ENCODE results near the gene SPECC1L.

The SPECC1L gene

DNA sequence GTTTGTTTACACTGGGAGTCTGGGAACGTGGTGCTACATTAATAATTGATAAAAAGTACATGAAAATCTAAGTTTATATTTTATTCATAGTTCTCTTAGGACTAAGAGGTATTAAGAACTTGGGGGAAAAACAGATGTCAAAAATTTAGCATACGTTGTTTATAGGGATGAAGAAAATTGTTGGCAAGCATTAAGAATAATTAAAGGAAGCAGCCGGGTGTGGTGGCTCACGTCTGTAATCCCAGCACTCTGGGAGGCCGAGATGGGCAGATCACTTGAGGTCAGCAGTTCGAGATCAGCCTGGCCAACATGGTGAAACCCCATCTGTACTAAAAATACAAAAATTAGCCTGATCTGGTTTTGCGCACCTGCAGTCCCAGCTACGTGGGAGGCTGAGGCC, 96.1 kb downstream of the SPECC1L start:
- H3K9me3 ChIP-seq (ENCODE audit: insufficient read depth, low read depth, low read length), result no peaks in the 10 kb centered on the region
- H3K4me2 ChIP-seq (ENCODE audit: low read depth, low read length, poor library complexity, severe bottlenecking), result no peak overlapping the region
- H3K4me3 ChIP-seq (ENCODE audit: low read length, poor library complexity, severe bottlenecking), result no peak overlapping the region
- TF ChIP-seq, protein P1, sequence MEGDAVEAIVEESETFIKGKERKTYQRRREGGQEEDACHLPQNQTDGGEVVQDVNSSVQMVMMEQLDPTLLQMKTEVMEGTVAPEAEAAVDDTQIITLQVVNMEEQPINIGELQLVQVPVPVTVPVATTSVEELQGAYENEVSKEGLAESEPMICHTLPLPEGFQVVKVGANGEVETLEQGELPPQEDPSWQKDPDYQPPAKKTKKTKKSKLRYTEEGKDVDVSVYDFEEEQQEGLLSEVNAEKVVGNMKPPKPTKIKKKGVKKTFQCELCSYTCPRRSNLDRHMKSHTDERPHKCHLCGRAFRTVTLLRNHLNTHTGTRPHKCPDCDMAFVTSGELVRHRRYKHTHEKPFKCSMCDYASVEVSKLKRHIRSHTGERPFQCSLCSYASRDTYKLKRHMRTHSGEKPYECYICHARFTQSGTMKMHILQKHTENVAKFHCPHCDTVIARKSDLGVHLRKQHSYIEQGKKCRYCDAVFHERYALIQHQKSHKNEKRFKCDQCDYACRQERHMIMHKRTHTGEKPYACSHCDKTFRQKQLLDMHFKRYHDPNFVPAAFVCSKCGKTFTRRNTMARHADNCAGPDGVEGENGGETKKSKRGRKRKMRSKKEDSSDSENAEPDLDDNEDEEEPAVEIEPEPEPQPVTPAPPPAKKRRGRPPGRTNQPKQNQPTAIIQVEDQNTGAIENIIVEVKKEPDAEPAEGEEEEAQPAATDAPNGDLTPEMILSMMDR (conservative IDR thresholded peaks at IDR 0.05; ENCODE audit: low read length), result no peak
- no peak for TF ChIP-seq EZH2phosphoT487 (IDR thresholded peaks at IDR 0.05; ENCODE audit: borderline replicate concordance)
- H3K79me2 ChIP-seq (ENCODE audit: insufficient read depth, low read length), result no peaks in the 10 kb centered on the region
- H3F3A ChIP-seq (ENCODE audit: low read depth), result no peaks in the 10 kb centered on the region
- H4K20me1 ChIP-seq (ENCODE audit: insufficient read depth, low read length, poor library complexity, severe bottlenecking), result no peaks in the 10 kb centered on the region
- no peaks in the 10 kb centered on the region for H3K27me3 ChIP-seq (ENCODE audit: insufficient read depth, low read length, poor library complexity, severe bottlenecking)
- peaks cover 87% of the 10 kb centered on the region for H3K36me3 ChIP-seq (ENCODE audit: insufficient read depth, low read length)
- H3K4me1 ChIP-seq (ENCODE audit: insufficient read depth, low read length, poor library complexity, severe bottlenecking), result no peaks in the 10 kb centered on the region
- no peak overlapping the region for H2AFZ ChIP-seq (ENCODE audit: low read length)
- H3K9me2 ChIP-seq (replicated peaks; ENCODE audit: low read depth, low read length), result no peaks in the 10 kb centered on the region
- no peak overlapping the region for H3K9ac ChIP-seq (ENCODE audit: low read depth, low read length, poor library complexity, severe bottlenecking)

- no peaks in the 10 kb centered on the region for H3K27me3 ChIP-seq (ENCODE audit: insufficient read depth, low read length, poor library complexity, severe bottlenecking)
- TF ChIP-seq, protein P1 (conservative IDR thresholded peaks at IDR 0.05; ENCODE audit: low read length), result no peak
- H3K9ac ChIP-seq (ENCODE audit: low read depth, low read length, poor library complexity, severe bottlenecking), result no peak overlapping the region
- no peak overlapping the region for H3K4me3 ChIP-seq (ENCODE audit: low read length, poor library complexity, severe bottlenecking)
- H3K36me3 ChIP-seq (ENCODE audit: insufficient read depth, low read length), result peaks cover 81% of the 10 kb centered on the region
- no peaks in the 10 kb centered on the region for H3K4me1 ChIP-seq (ENCODE audit: insufficient read depth, low read length, poor library complexity, severe bottlenecking)
- H3K79me2 ChIP-seq (ENCODE audit: insufficient read depth, low read length), result no peaks in the 10 kb centered on the region
- no peaks in the 10 kb centered on the region for H3K9me3 ChIP-seq (ENCODE audit: insufficient read depth, low read depth, low read length)
- H3F3A ChIP-seq (ENCODE audit: low read depth), result no peaks in the 10 kb centered on the region
- H3K9me2 ChIP-seq (replicated peaks; ENCODE audit: low read depth, low read length), result no peaks in the 10 kb centered on the region
- no peak overlapping the region for H3K4me2 ChIP-seq (ENCODE audit: low read depth, low read length, poor library complexity, severe bottlenecking)
- no peak overlapping the region for H2AFZ ChIP-seq (ENCODE audit: low read length)
- H4K20me1 ChIP-seq (ENCODE audit: insufficient read depth, low read length, poor library complexity, severe bottlenecking), result no peaks in the 10 kb centered on the region
These were observed 97.2 kb downstream of the SPECC1L start for GRCh38 chr22:24367841-24368240.

- Histone ChIP-seq H3K4me1 (ENCODE audit: insufficient read depth, low read length, poor library complexity, severe bottlenecking) (no peaks in the 10 kb centered on the region), H3F3A (ENCODE audit: low read depth) (no peaks in the 10 kb centered on the region), H2AFZ (ENCODE audit: low read length) (no peak overlapping the region), H3K4me3 (ENCODE audit: low read length, poor library complexity, severe bottlenecking) (no peak overlapping the region), H3K79me2 (ENCODE audit: insufficient read depth, low read length) (no peaks in the 10 kb centered on the region), H3K9ac (ENCODE audit: low read depth, low read length, poor library complexity, severe bottlenecking) (no peak overlapping the region), H3K9me2 (replicated peaks; ENCODE audit: low read depth, low read length) (no peaks in the 10 kb centered on the region), H3K9me3 (ENCODE audit: insufficient read depth, low read depth, low read length) (peaks cover 5% of the 10 kb centered on the region), H3K27me3 (ENCODE audit: insufficient read depth, low read length, poor library complexity, severe bottlenecking) (no peaks in the 10 kb centered on the region), H4K20me1 (ENCODE audit: insufficient read depth, low read length, poor library complexity, severe bottlenecking) (no peaks in the 10 kb centered on the region), H3K36me3 (ENCODE audit: insufficient read depth, low read length) (peaks cover 69% of the 10 kb centered on the region), H3K4me2 (ENCODE audit: low read depth, low read length, poor library complexity, severe bottlenecking) (no peak overlapping the region)
- TF ChIP-seq, protein P1 (conservative IDR thresholded peaks at IDR 0.05; ENCODE audit: low read length), result no peak
- TF ChIP-seq EZH2phosphoT487 (IDR thresholded peaks at IDR 0.05; ENCODE audit: borderline replicate concordance), result no peak
These were observed 99.8 kb downstream of the SPECC1L start for GRCh38 chr22:24370401-24370800.

All from Loucy (cell line).